Endothelial cell (in vitro differentiated cells): Measurements from ENCODE around the gene VAC14. TPM values are rescaled to one million over a fixed set of nuclear protein-coding genes. Genes with fewer than 3 reads are reported as not detected.
A peak's percentile ranks its signal among the peaks of the same experiment; 100 is the strongest.

Source experiments
- DNase-seq: peaks from one replicate; pipeline ENCODE4 v3.0.0; 2021; ENCODE audit warnings: low spot score
- H3K27ac Mint-ChIP-seq: one replicate; pipeline ENCODE4 v1.8.0; 2021; ENCODE audit warnings: mixed read lengths, inconsistent platforms; ENCODE audit not compliant: unreplicated experiment
- H3K27me3 Mint-ChIP-seq: one replicate; pipeline ENCODE4 v1.8.0; 2021; ENCODE audit warnings: mild to moderate bottlenecking, moderate library complexity, mixed read lengths, inconsistent platforms; ENCODE audit not compliant: unreplicated experiment
- H3K36me3 Mint-ChIP-seq: one replicate; pipeline ENCODE4 v1.8.0; 2021; ENCODE audit warnings: mild to moderate bottlenecking, low read depth, mixed read lengths, inconsistent platforms; ENCODE audit not compliant: unreplicated experiment
- H3K4me1 Mint-ChIP-seq: one replicate; pipeline ENCODE4 v1.8.0; 2021; ENCODE audit warnings: mild to moderate bottlenecking, mixed read lengths, inconsistent platforms; ENCODE audit not compliant: unreplicated experiment
- H3K4me3 Mint-ChIP-seq: one replicate; pipeline ENCODE4 v1.8.0; 2021; ENCODE audit warnings: mild to moderate bottlenecking, mixed read lengths, inconsistent platforms; ENCODE audit not compliant: unreplicated experiment
- H3K9me3 Mint-ChIP-seq: one replicate; pipeline ENCODE4 v1.8.0; 2021; ENCODE audit warnings: mixed read lengths, inconsistent platforms; ENCODE audit not compliant: unreplicated experiment
- total RNA-seq: library from RNA; stranded (reverse); fragmentation: NEBNext Ultra II Directional; extraction: Animal tissue kit (Norgen Biotek cat#: 25700); gene quantifications from one replicate; pipeline ENCODE4 v1.2.1, GENCODE V29; 2021; ENCODE audit not compliant: unreplicated experiment
- TF ChIP-seq, protein P1 (sequence below): fragments of 200-600 bp; sonication (generic); IDR thresholded peaks from one replicate; pipeline ENCODE4 v1.5.0; 2021; ENCODE audit warnings: antibody characterized with exemption; ENCODE audit not compliant: unreplicated experiment

Gene VAC14
- total RNA-seq, 1 donor from 2014 or later: 35.6 TPM

- TF ChIP-seq, protein P1, sequence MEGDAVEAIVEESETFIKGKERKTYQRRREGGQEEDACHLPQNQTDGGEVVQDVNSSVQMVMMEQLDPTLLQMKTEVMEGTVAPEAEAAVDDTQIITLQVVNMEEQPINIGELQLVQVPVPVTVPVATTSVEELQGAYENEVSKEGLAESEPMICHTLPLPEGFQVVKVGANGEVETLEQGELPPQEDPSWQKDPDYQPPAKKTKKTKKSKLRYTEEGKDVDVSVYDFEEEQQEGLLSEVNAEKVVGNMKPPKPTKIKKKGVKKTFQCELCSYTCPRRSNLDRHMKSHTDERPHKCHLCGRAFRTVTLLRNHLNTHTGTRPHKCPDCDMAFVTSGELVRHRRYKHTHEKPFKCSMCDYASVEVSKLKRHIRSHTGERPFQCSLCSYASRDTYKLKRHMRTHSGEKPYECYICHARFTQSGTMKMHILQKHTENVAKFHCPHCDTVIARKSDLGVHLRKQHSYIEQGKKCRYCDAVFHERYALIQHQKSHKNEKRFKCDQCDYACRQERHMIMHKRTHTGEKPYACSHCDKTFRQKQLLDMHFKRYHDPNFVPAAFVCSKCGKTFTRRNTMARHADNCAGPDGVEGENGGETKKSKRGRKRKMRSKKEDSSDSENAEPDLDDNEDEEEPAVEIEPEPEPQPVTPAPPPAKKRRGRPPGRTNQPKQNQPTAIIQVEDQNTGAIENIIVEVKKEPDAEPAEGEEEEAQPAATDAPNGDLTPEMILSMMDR: no peak
- no peak overlapping the region for H3K27ac Mint-ChIP-seq
These were observed 100.6 kb downstream of the VAC14 start for GRCh38 chr16:70700101-70701020.

DNA sequence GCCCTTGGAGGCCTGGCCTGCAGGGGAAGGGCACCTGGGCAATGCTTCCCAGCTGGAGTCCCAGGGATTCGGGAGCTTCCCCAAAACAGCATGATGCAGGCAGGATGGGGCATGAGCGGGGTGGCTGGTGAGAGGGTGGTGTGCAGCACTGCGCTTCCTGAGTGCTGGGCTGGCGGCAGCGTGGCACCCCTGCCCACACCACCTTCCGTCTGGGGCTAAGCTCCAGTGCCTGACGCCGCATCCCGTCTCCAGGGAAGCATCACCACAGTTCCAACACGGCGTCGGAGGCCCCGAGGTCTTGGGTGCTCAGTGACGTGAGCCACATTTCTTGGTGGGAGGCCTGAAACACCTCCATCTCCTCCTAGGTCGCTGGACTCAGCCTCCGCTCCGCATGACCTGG lies 101.3 kb downstream of the VAC14 start:
- TF ChIP-seq, protein P1: no peak
- peaks cover 9% of the 10 kb centered on the region for H3K36me3 Mint-ChIP-seq
- no peaks in the 10 kb centered on the region for H3K9me3 Mint-ChIP-seq
- no peak overlapping the region for H3K4me3 Mint-ChIP-seq
- H3K4me1 Mint-ChIP-seq: peaks cover 27% of the 10 kb centered on the region
- no peak overlapping the region for H3K27ac Mint-ChIP-seq
- DNase-seq: no peak
- peaks cover 24% of the 10 kb centered on the region for H3K27me3 Mint-ChIP-seq

More at GRCh38 chr16:70700101-70701020, 100.6 kb downstream of the VAC14 start:
- H3K27me3 Mint-ChIP-seq: peaks cover 21% of the 10 kb centered on the region
- no peaks in the 10 kb centered on the region for H3K9me3 Mint-ChIP-seq
- DNase-seq: no peak
- peaks cover 24% of the 10 kb centered on the region for H3K4me1 Mint-ChIP-seq
- peaks cover 9% of the 10 kb centered on the region for H3K36me3 Mint-ChIP-seq
- no peak overlapping the region for H3K4me3 Mint-ChIP-seq

- no peaks in the 10 kb centered on the region for H3K9me3 Mint-ChIP-seq
- peak overlapping the region; percentile 62 for H3K27ac Mint-ChIP-seq
- H3K4me1 Mint-ChIP-seq: peaks cover 27% of the 10 kb centered on the region
- TF ChIP-seq, protein P1: no peak
- H3K4me3 Mint-ChIP-seq: no peak overlapping the region
- peaks cover 25% of the 10 kb centered on the region for H3K27me3 Mint-ChIP-seq
- H3K36me3 Mint-ChIP-seq: peaks cover 9% of the 10 kb centered on the region
- no peak for DNase-seq
These were observed 102.1 kb downstream of the VAC14 start for GRCh38 chr16:70698901-70699300.

DNA sequence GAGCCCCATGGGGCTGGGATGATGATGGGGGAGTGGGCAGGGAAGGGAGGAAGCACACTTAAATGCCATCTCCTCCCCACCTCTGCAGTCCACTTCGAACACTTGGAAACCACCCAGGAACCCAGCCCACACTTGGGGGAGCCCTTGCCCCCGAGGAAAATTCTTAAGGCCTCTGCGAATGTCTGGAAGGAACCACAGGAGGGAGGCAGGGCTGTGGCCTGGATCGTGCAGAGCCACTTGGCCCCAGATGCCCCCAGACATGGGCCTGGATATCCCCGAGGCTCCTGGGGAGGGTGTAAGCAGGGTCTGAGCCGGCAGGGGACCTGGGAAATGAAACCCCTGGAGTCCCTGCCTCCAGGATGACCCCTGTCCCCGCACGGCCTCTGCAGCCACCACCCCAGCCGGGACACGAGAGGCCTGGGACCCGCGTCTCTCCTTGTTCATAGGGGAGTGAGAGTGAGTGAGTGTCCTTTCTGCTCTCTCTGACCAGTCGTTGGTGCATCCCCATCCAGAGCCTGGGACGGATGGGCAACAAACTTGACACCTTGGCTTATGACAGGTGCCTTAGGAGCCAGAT lies 103.3 kb downstream of the VAC14 start:
- TF ChIP-seq, protein P1: no peak
- H3K4me1 Mint-ChIP-seq: peaks cover 30% of the 10 kb centered on the region
- no peak overlapping the region for H3K4me3 Mint-ChIP-seq
- H3K27ac Mint-ChIP-seq: no peak overlapping the region
- no peaks in the 10 kb centered on the region for H3K9me3 Mint-ChIP-seq
- H3K36me3 Mint-ChIP-seq: peaks cover 12% of the 10 kb centered on the region
- H3K27me3 Mint-ChIP-seq: peaks cover 26% of the 10 kb centered on the region
- no peak for DNase-seq
